Sigmoid colon (tissue), 4 donors: ENCODE measurements around the gene TEX54.

Source experiments
- EP300 ChIP-seq, 4 donors: sonication (generic); formaldehyde crosslinking; IDR thresholded peaks; one replicate each; pipeline ENCODE4 v1.6.1; 2017; ENCODE audit warnings: antibody characterized with exemption in 4 of 4
- POLR2A ChIP-seq, 2 donors: fragments of 450-650 bp; IDR thresholded peaks; one replicate each; pipeline ENCODE4 v1.6.1; 2016; ENCODE audit warnings: antibody characterized with exemption in 2 of 2, mild to moderate bottlenecking in 2 of 2, moderate library complexity in 2 of 2
- POLR2AphosphoS5 ChIP-seq, 4 donors: sonication (generic); formaldehyde crosslinking; IDR thresholded peaks; one replicate each; pipeline ENCODE4 v1.6.1; 2017; ENCODE audit warnings: antibody characterized with exemption in 4 of 4
- TF ChIP-seq, protein P1 (sequence below), 4 experiments: fragments of 450-650 bp in 3 of 4; fragments of 200-600 bp in 1 of 4; IDR thresholded peaks; one replicate each; pipeline ENCODE4 v1.5.1; 2016 to 2019; ENCODE audit warnings: antibody characterized with exemption in 4 of 4, mild to moderate bottlenecking in 3 of 4, moderate library complexity in 2 of 4

GRCh38 chr11:62817129-62817528 lies 15.5 kb downstream of the TEX54 start:
- TF ChIP-seq, protein P1, sequence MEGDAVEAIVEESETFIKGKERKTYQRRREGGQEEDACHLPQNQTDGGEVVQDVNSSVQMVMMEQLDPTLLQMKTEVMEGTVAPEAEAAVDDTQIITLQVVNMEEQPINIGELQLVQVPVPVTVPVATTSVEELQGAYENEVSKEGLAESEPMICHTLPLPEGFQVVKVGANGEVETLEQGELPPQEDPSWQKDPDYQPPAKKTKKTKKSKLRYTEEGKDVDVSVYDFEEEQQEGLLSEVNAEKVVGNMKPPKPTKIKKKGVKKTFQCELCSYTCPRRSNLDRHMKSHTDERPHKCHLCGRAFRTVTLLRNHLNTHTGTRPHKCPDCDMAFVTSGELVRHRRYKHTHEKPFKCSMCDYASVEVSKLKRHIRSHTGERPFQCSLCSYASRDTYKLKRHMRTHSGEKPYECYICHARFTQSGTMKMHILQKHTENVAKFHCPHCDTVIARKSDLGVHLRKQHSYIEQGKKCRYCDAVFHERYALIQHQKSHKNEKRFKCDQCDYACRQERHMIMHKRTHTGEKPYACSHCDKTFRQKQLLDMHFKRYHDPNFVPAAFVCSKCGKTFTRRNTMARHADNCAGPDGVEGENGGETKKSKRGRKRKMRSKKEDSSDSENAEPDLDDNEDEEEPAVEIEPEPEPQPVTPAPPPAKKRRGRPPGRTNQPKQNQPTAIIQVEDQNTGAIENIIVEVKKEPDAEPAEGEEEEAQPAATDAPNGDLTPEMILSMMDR (IDR thresholded peaks at IDR 0.05): no peak
- TF ChIP-seq POLR2A (IDR thresholded peaks at IDR 0.05): no peak
- TF ChIP-seq POLR2AphosphoS5 (IDR thresholded peaks at IDR 0.05): no peak
- no peak for TF ChIP-seq EP300 (IDR thresholded peaks at IDR 0.05)
